Upper lobe of left lung (tissue), 6 donors: Measurements from ENCODE around the gene NADK2. TPM values are rescaled to one million over a fixed set of nuclear protein-coding genes. Genes with fewer than 3 reads are reported as not detected.

Source experiments
- ATAC-seq, 2 donors: fragments of 200-7000 bp; cut with Tn5 transposase; one replicate each; pipeline ENCODE4 v1.9.1; 2022; ENCODE audit warnings: mild to moderate bottlenecking in 2 of 2, moderate library complexity in 2 of 2; ENCODE audit not compliant: low FRiP score in 2 of 2
- DNase-seq, 2 donors: peaks; one replicate each; pipeline ENCODE4 v3.0.0-alpha.2; 2019 to 2020
- H3K27ac ChIP-seq, 4 donors: fragments of 200-600 bp; sonication (generic); one replicate each; pipeline ENCODE4 v1.5.1; 2016 to 2019
- H3K27me3 ChIP-seq, 4 donors: fragments of 200-600 bp; sonication (generic); one replicate each; pipeline ENCODE4 v1.5.1; 2017 to 2019
- H3K36me3 ChIP-seq, 4 donors: fragments of 200-600 bp; sonication (generic); one replicate each; pipeline ENCODE4 v1.5.1; 2016 to 2019
- H3K4me1 ChIP-seq, 4 donors: fragments of 200-600 bp; sonication (generic); one replicate each; pipeline ENCODE4 v1.5.1; 2018 to 2019
- H3K4me3 ChIP-seq, 4 donors: fragments of 200-600 bp; sonication (generic); one replicate each; pipeline ENCODE4 v1.5.1; 2017 to 2019; ENCODE audit warnings: mild to moderate bottlenecking in 2 of 4, moderate library complexity in 1 of 4
- H3K9me3 ChIP-seq, 4 donors: fragments of 200-600 bp; sonication (generic); one replicate each; pipeline ENCODE4 v1.5.1; 2018 to 2019
- CTCF ChIP-seq, 6 experiments: fragments of 450-650 bp in 4 of 6; fragments of 200-600 bp in 2 of 6; sonication (generic) in 2 of 6; IDR thresholded peaks; one replicate each; pipeline ENCODE4 v1.5.1; 2016 to 2019; ENCODE audit warnings: antibody characterized with exemption in 6 of 6
- EP300 ChIP-seq, 4 donors: sonication (generic); formaldehyde crosslinking; IDR thresholded peaks; one replicate each; pipeline ENCODE4 v1.5.1; 2017; ENCODE audit warnings: antibody characterized with exemption in 4 of 4, control low read depth in 2 of 4
- POLR2A ChIP-seq, 4 donors: fragments of 450-650 bp; IDR thresholded peaks; one replicate each; pipeline ENCODE4 v1.5.1; 2016 to 2017; ENCODE audit warnings: antibody characterized with exemption in 4 of 4, mild to moderate bottlenecking in 2 of 4
- POLR2AphosphoS5 ChIP-seq, 2 donors: sonication (generic); formaldehyde crosslinking; IDR thresholded peaks; one replicate each; pipeline ENCODE4 v1.5.1; 2017; ENCODE audit warnings: antibody characterized with exemption in 2 of 2
- WGBS, 2 donors: methylation state at CpG; one replicate each; pipeline ENCODE4 v1.1.5; 2017 to 2018; 5-methylcytosine and 5-hydroxymethylcytosine counted together
- total RNA-seq, 6 donors: library from RNA; depleted of rRNA in 4 of 6; stranded (reverse); fragments of >200 nt in 4 of 6; gene quantifications; one replicate each; pipeline versions ENCODE4 v1.1.0 to v1.2.1, GENCODE V29; 2016 to 2021
- donor health status: DM: no; HTN: no; CAD: no; lungs with moderate emphysema.
- donor health status: DM: no; HTN: yes; CAD: no; lungs with severe emphysema.

Gene NADK2
- total RNA-seq, 6 donors from 2014 or later: 12.6 to 39.6 (median 19.9) TPM

- ATAC-seq (no peak), DNase-seq (no peak)
- 73 to 74% methylated on average over 3 of the region's 3 CpGs for WGBS, 2 donors
- Histone ChIP-seq H3K27ac (no peak overlapping the region), H3K9me3 (no peaks in the 10 kb centered on the region), H3K4me1 (peaks cover 0 to 4% (median 0%) of the 10 kb centered on the region in 4 donors), H3K27me3 (no peaks in the 10 kb centered on the region), H3K36me3 (no peaks in the 10 kb centered on the region), H3K4me3 (no peak overlapping the region)
- TF ChIP-seq EP300 (IDR thresholded peaks at IDR 0.05): no peak
- no peak for TF ChIP-seq POLR2A (IDR thresholded peaks at IDR 0.05)
- TF ChIP-seq CTCF (IDR thresholded peaks at IDR 0.05): no peak
- TF ChIP-seq POLR2AphosphoS5 (IDR thresholded peaks at IDR 0.05): no peak
Observed at GRCh38 chr5:36270876-36271575, 29.3 kb upstream of the NADK2 start.

DNA sequence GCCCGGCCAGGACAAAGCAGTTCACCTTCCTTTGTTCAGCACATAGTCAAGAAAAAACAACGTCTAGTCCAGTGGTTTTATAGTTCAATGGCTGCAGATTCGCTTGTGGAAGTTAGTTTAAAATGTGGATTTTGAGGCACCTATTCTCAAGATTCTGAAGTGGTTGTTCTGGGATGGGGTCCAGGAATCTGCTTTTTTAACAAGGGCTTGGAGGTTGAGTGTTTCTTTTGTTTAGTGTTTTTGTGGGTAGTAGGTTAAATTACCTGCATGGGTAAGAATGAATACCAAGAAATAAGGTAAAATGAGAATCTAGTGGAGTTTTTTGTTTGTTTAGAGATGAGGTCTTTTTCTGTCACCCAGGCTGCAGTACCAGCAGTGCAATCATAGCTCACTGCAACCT is 28.4 kb upstream of the NADK2 start:
- peaks cover 0 to 4% (median 0%) of the 10 kb centered on the region in 4 donors for H3K4me1 ChIP-seq
- no peak for TF ChIP-seq EP300 (IDR thresholded peaks at IDR 0.05)
- TF ChIP-seq POLR2A (IDR thresholded peaks at IDR 0.05): no peak
- TF ChIP-seq CTCF (IDR thresholded peaks at IDR 0.05): no peak
- no peak for TF ChIP-seq POLR2AphosphoS5 (IDR thresholded peaks at IDR 0.05)
- H3K9me3 ChIP-seq: no peaks in the 10 kb centered on the region
- no peak overlapping the region for H3K4me3 ChIP-seq
- H3K27me3 ChIP-seq: no peaks in the 10 kb centered on the region
- DNase-seq (no peak), ATAC-seq (no peak)
- WGBS, 2 donors: 61 to 62% methylated on average over 3 of the region's 3 CpGs
- no peak overlapping the region for H3K27ac ChIP-seq
- H3K36me3 ChIP-seq: no peaks in the 10 kb centered on the region

- ATAC-seq: no peak
- H3K27ac ChIP-seq: no peak overlapping the region
- TF ChIP-seq POLR2AphosphoS5 (IDR thresholded peaks at IDR 0.05) (no peak), POLR2A (IDR thresholded peaks at IDR 0.05) (no peak), CTCF (IDR thresholded peaks at IDR 0.05) (no peak), EP300 (IDR thresholded peaks at IDR 0.05) (no peak)
Observed at GRCh38 chr5:36269478-36269877, 27.8 kb upstream of the NADK2 start.

GRCh38 chr5:36267905-36268304 is 26.2 kb upstream of the NADK2 start:
- Histone ChIP-seq H3K27me3 (no peaks in the 10 kb centered on the region), H3K36me3 (no peaks in the 10 kb centered on the region), H3K9me3 (no peaks in the 10 kb centered on the region), H3K4me1 (peaks cover 0 to 4% (median 0%) of the 10 kb centered on the region in 4 donors), H3K4me3 (no peak overlapping the region), H3K27ac (no peak overlapping the region)
- TF ChIP-seq POLR2A (IDR thresholded peaks at IDR 0.05): no peak
- no peak for TF ChIP-seq CTCF (IDR thresholded peaks at IDR 0.05)
- TF ChIP-seq EP300 (IDR thresholded peaks at IDR 0.05): no peak
- TF ChIP-seq POLR2AphosphoS5 (IDR thresholded peaks at IDR 0.05): no peak
- ATAC-seq: no peak
- no peak for DNase-seq
- WGBS, 2 donors: 89 to 93% methylated on average over 3 of the region's 3 CpGs

More at GRCh38 chr5:36269478-36269877, 27.8 kb upstream of the NADK2 start:
- H3K9me3 ChIP-seq: no peaks in the 10 kb centered on the region
- no peak overlapping the region for H3K4me3 ChIP-seq
- no peaks in the 10 kb centered on the region for H3K36me3 ChIP-seq
- H3K27me3 ChIP-seq: no peaks in the 10 kb centered on the region
- DNase-seq: no peak
- peaks cover 0 to 4% (median 0%) of the 10 kb centered on the region in 4 donors for H3K4me1 ChIP-seq

DNA sequence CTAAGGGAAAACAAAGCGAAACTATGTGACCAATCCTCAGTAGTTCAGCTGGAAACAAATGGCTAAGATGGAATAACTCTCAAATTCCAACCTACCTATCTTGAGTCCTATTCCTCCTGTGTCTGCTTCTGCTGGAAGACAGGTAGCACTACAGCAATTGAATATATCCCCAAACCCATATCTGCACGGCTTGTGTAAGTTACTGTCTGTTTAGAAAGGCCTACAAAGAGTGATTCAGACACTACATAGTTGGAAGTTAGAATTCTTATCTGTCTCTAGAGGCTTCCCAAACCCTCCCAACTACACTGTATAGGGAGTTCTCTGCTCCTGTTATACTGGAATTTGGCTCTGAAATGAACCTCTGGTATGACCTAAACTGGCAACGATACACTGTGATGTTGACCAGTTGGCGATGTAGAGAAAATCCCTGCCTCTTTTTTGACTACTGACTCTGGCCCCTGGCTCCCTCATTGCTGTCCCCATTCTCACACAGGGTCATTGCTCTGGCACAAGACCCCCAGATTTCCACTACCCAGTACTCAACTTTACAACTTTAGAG is 22.6 kb upstream of the NADK2 start:
- no peaks in the 10 kb centered on the region for H3K9me3 ChIP-seq
- H3K27me3 ChIP-seq: no peaks in the 10 kb centered on the region
- DNase-seq (no peak), ATAC-seq (no peak)
- TF ChIP-seq CTCF (IDR thresholded peaks at IDR 0.05) (no peak), POLR2A (IDR thresholded peaks at IDR 0.05) (no peak), EP300 (IDR thresholded peaks at IDR 0.05) (no peak), POLR2AphosphoS5 (IDR thresholded peaks at IDR 0.05) (no peak)
- no peak overlapping the region for H3K27ac ChIP-seq
- H3K36me3 ChIP-seq: no peaks in the 10 kb centered on the region
- H3K4me3 ChIP-seq: no peak overlapping the region
- H3K4me1 ChIP-seq: no peaks in the 10 kb centered on the region
- WGBS, 2 donors: 85 to 87% methylated on average over 4 of the region's 4 CpGs
